Left kidney (tissue), 2 donors: ENCODE results near the gene TP63. TPM values are rescaled to one million over a fixed set of nuclear protein-coding genes. Genes with fewer than 3 reads are reported as not detected.

Experiments used
- DNase-seq: peaks from one replicate; pipeline ENCODE4 v3.0.0-alpha.2; 2013
- polyA plus RNA-seq: library from polyadenylated mRNA; unstranded; fragments of 120-200 nt; gene quantifications from one replicate; pipeline ENCODE4 v1.2.1, GENCODE V29; 2013; ENCODE audit not compliant: insufficient read length

TP63 gene
- polyA plus RNA-seq, 1 donor = 1.6 TPM

DNA sequence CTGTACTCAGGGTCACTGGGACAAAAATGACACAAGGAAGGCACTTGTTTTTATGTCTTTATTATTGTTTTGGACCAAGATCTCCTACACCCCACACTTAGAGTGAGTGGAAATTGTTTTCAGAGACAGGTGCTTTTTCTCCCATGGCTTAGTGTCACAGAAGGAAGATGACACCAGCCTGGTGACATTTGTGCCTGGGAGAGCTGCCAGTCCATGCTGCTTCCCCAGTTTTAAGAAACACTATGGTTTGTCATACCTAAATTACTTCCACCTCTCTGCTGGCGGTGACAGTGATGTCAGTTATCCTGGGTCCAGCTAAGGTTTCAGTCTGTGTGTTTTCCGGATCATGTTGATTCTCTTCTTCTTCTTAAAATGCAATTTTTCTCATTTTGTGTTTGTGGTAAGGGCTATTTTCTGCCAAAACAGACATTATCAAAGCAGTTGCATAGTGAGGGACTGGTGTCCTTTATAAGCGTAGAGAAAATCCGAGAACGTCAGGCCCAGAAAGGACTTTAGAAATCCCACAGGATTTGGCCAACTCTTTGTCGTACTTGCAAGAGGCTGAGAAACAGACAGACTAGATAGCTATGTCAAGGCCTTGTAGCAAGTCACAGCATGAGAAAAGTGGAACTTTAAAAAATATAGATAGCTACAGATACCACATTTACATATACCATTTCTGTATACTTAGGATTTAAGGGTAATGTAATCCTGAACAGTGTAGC, 149.5 kb downstream of the TP63 start:
- no peak for DNase-seq

DNA sequence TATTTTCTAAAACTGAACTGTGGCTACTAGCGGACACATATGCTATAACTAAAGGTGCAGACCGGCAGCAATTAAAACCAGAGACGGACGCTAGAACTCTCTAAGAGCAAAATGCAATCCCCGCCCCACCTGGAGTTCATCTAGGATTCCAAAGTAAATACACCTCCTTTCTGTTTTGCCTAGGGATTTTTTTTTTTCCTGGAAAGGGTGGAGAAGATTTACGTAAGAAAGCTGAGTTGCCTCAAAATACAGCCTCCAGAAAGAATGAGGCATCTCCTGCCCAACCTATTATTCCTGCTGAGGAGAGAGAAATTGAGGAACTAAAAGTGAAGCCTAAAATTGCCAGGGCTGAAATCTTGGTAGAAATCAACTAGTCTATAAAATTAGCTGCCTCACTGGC, 150.2 kb downstream of the TP63 start:
- DNase-seq = peak; percentile 64

- DNase-seq = no peak
Measured at GRCh38 chr3:189786479-189787064, 155.4 kb downstream of the TP63 start.

- no peak for DNase-seq
Measured at GRCh38 chr3:189787191-189787590, 156.0 kb downstream of the TP63 start.

- no peak for DNase-seq
Measured at GRCh38 chr3:189787632-189788031, 156.4 kb downstream of the TP63 start.

GRCh38 chr3:189789432-189789831, 158.2 kb downstream of the TP63 start:
- DNase-seq = no peak

DNA sequence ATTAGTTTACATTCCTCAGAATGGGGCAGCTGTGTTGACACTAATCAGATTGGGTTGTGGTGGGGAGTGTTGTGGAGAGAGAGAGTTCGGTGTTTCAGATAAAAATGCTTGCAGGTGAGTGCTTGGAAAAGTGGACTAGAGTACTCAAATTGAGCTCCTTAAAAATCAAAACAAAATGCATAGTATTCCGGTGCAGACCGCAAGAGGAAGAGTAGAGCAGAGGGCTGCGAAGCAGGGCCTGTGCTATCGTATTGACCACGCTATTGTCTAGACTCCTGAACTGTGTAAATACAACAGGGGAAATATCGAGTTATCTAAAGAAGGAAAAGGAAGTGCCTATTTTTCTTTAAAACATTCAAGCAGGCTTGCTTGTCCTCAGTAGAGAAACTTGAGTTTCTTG, 159.5 kb downstream of the TP63 start:
- no peak for DNase-seq

DNA sequence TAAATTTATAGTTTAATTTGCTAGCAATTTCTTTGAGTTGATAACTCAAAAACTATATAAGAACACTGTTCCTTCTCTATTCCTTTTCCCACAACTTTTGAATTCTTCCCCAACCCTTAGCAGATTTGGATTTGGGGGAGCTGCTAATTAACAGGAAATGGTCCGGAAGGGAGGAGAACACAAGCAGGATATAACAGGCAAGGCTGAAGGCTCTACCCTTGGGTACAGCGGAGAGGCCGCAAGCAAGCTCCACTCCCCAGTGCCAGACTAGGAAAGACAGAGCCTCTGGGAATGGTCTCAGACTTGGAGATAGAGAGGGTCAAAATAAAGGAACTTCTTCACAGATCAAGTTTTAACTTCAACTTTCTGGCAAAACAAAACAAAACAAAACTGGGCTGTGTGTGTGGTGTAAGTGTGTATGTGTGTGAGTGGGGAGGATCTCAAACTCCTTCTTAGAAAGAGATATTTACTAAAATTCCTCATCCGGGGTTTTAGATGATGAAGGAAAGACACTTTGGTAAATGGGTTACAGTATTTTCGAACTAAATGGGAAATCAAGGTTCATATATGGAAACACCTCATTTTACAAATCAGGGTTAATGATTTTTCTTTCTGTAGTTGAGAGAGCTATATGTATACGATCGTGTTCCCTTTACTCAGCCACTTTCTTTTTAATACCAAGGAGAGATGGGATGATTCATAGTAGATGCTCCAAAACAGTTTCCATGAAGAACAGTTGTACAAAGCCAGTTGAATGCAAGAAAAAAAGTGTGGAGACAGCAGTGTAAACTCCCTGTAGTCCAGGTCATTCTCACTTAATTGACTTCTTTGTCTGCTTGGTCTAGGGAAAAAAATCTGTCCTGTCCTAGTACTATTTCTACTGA, 161.1 kb downstream of the TP63 start:
- no peak for DNase-seq

DNA sequence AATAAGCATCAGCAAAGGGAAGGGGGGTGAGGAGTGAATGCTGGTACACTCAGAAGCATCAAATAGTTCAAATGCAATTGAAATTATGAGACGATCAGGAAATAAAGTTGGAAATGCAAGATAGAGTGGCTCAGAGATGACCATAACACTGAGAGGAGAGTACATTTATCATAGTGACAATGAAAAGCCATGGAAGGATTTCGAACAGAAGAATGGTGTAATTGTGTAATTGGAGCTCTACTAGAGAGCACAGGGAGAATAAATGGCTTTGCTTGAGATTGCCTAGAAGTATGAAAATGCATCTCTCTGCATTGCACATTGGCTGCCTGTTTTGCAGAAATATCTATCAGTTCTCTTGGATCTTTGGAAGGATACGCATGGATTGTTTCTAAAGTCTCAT, 163.3 kb downstream of the TP63 start:
- no peak for DNase-seq

- DNase-seq = no peak
Measured at GRCh38 chr3:189797103-189797750, 166.0 kb downstream of the TP63 start.

GRCh38 chr3:189799366-189799765, 168.2 kb downstream of the TP63 start:
- no peak for DNase-seq

DNA sequence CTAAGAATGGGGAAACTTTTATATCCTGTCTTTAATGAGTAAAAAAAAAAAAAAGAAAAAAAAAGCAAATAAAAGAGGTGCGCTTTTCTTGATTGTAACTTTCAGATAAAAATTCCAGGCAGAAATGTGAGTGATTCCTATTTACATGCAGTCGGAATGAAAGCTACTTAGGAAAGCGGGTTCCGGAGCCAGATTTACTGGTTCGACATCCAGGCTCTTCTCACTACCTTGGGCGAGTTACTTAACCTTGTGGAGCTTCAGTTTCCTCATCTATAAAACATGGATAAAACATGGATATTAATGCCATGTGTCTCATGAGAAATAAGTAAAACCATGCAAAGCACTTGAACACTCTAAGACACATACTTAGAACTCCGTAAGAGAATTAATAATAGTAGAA, 169.2 kb downstream of the TP63 start:
- DNase-seq = no peak

DNA sequence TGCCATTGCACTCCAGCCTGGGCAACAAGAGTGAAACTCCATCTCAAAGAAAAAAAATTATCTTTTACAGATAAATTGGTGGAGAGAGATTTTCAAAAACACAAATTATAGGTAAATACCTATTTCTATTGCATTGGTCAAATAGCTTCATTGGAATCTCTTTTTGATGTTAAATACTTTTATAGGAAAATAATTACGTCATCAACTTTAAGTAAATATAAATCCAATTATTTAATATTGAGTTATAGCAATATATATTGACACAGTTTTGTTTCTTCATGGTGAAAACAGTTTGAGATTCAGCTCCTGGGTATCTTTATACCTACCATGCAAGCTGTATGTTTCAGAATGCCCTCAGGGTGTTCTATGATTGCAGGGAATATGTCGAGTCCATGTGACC, 172.1 kb downstream of the TP63 start:
- DNase-seq = no peak

DNA sequence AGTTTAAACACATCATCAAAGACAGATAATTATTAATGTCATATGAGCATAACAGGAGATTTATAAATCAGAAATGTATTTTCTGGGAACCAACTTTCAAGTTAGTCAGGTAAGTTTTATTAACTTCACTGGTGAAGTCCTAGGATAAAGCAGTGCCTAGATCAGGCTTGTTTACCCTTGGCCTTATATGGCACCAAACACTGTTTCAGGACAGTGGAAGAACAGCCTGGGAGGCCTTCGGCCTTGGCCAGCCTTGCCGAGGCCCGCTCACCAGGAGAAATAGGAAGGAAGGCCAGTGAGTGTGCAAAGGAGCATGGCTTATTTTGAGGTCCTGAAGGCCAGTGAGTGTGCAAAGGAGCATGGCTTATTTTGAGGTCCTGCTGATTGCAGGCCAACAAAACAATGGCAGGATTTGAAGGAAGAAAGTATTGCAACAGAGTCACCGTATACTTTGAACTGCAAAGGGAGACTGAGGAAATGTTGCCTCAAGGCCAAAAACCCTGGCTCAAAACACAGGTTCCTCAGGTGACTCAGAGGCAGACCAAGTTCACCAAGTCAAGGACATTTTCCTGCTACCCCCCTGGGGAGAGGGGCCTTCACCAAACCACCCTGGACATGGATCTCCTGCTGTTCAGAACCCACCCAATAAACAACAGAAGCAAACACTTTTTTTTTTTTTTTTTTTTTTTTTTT, 174.3 kb downstream of the TP63 start:
- DNase-seq = no peak

GRCh38 chr3:189806171-189806951, 175.2 kb downstream of the TP63 start:
- peak; percentile 42 for DNase-seq

- DNase-seq = no peak
Measured at GRCh38 chr3:189808246-189809007, 177.2 kb downstream of the TP63 start.

GRCh38 chr3:189809583-189809982, 178.4 kb downstream of the TP63 start:
- no peak for DNase-seq

- no peak for DNase-seq
Measured at GRCh38 chr3:189812806-189813465, 181.7 kb downstream of the TP63 start.

- DNase-seq = no peak
Measured at GRCh38 chr3:189813647-189814240, 182.6 kb downstream of the TP63 start.
